DND-41 (cell line): ENCODE data around the gene ARHGEF2.

Experiments used
- CTCF ChIP-seq: IDR thresholded peaks from 2 replicates; pipeline ENCODE4 v1.5.1; 2012; ENCODE audit warnings: borderline replicate concordance, low read length, moderate library complexity, mild to moderate bottlenecking; ENCODE audit not compliant: poor library complexity, severe bottlenecking; ENCODE audit errors: extremely low read depth
- EZH2 ChIP-seq: IDR thresholded peaks from 3 replicates; pipeline ENCODE4 v1.6.1; 2012; ENCODE audit warnings: borderline replicate concordance, low read depth, mild to moderate bottlenecking, moderate library complexity, low read length, inconsistent platforms; ENCODE audit not compliant: severe bottlenecking

DNA sequence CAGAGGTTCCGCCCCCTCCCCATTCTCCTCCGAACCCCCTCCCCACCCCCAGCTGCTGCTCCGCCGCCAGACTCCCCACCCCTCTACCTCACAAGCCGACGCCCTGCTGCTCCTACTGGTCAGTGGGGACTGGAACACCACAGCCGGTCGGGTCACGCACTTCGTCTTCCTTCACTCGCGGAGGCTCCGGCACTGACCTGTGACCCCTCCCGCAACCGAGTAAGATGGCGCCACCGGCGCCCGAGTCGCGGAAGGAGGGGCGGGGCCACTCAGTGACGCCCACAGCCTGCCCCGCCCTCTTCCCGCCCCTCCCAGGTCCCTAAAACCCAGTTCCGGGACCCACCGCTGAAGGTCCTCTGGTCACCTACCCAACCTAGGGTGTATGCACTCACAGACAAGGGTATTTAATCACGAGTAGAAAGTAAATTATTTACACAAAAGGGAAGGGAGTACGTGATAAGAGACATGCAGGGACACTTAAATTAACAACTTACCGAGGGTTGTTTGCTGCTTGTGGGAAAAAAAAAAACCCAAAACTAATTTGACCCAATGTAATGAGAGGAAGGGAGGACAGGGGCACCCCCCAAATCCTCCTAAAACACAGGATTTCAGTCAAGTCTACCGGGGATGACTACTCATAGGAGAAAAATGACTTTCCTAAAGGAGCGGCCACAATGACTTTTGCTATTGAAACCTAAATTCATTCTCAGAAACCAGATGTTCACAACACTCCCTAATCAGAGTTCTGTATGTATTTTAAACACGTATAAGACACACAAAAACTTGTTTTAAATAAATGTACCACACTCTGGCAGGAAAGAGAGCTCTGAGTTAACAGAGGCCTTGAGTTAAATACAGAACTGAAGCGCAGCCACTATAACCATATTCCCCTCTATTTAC lies 66.9 kb downstream of the ARHGEF2 start, which contains the start of gene RIT1:
- TF ChIP-seq CTCF (no peak), EZH2 (no peak)
